HL-60 (cell line): Measurements from ENCODE around the gene C6orf58.

Source experiments
- CTCF ChIP-seq: IDR thresholded peaks from one replicate; pipeline ENCODE4 v1.5.1; 2011; ENCODE audit warnings: low read length, control low read depth, inconsistent platforms; ENCODE audit not compliant: insufficient read depth
- GABPA ChIP-seq: IDR thresholded peaks from 2 replicates; pipeline ENCODE4 v1.6.1; 2012; ENCODE audit warnings: low read depth
- POLR2AphosphoS5 ChIP-seq: IDR thresholded peaks from 2 replicates; pipeline ENCODE4 v1.6.1; 2012; ENCODE audit warnings: low read depth
- REST ChIP-seq: IDR thresholded peaks from 2 replicates; pipeline ENCODE4 v1.6.1; 2012; ENCODE audit warnings: low read depth; ENCODE audit not compliant: insufficient replicate concordance
- SPI1 ChIP-seq: IDR thresholded peaks from 2 replicates; pipeline ENCODE4 v1.6.1; 2012; ENCODE audit warnings: low read depth, mild to moderate bottlenecking, borderline replicate concordance

GRCh38 chr6:127567476-127567875, 9.5 kb upstream of the C6orf58 start:
- TF ChIP-seq CTCF: no peak
- no peak for TF ChIP-seq REST
- no peak for TF ChIP-seq GABPA
- TF ChIP-seq POLR2AphosphoS5: no peak
- no peak for TF ChIP-seq SPI1
